HG02763 (cell line): Measurements from ENCODE around the gene USP51.
A peak's percentile ranks its signal among the peaks of the same experiment; 100 is the strongest.
"Not testable (repeated sequence)": the region's sequence is repeated elsewhere in the genome, so short reads cannot be mapped to it uniquely, and the experiment has no call there.

Source experiments
- ATAC-seq: cut with Tn5 transposase; IDR thresholded peaks from one replicate; pipeline ENCODE4 v1.9.1; 2021; ENCODE audit warnings: mild to moderate bottlenecking, moderate library complexity; ENCODE audit not compliant: unreplicated experiment

USP51 gene

DNA sequence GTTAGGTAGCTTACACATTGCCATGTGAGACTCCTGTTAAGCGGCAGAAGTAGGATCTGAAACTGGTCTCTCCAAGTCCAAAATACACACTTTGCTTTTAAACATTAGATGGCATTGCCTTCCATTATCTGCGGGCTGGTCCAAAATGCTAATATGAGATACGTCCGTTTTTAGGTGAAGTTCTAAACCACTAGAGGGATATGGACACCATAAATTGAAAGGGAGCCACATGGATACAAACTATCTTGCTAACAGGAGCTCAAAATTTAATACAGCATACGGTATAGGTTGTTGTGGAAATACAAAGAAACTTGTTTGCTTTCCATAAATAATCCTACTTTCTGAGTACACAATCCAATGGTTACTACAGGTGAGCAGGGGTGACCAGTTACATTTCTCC lies 23.9 kb downstream of the USP51 start:
- ATAC-seq = not testable (repeated sequence)

DNA sequence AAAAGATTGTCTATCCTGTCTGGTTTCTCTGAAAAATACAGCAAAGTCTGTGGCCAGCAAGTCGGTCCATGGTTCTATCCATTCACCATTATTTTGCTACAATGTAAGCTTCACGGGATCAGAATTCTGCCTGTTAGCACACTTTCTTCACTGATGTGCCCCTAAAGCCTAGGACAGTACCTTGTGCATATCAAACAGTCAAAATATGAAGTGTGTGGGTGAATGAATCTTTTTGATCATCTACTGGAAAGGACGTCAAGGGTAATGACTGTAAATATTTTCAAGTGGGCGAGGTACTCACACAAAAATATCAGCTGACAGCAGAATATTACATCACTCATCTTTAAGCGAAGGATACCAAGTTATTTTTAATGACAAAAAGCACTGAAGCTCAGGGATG lies 24.5 kb downstream of the USP51 start:
- not testable (repeated sequence) for ATAC-seq

DNA sequence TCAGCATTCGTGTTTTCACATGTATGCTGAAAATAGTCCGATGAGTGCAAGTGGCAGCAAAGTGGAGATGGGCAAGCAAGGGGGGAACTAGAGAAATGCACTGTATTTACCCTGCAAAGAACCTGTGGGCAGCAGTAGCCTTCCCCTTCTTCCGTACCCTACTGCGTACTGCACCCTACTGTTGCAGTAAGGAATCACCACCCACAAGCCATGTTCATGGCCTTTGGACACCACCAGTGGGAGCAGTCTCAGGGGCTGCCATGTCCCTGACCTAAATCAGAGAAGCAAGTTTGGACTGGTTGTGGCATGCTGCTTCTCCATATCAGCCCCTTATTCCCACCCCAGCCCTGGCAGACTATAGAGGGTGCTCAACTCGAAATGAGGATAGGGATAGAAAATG lies 25.6 kb downstream of the USP51 start:
- ATAC-seq = not testable (repeated sequence)

DNA sequence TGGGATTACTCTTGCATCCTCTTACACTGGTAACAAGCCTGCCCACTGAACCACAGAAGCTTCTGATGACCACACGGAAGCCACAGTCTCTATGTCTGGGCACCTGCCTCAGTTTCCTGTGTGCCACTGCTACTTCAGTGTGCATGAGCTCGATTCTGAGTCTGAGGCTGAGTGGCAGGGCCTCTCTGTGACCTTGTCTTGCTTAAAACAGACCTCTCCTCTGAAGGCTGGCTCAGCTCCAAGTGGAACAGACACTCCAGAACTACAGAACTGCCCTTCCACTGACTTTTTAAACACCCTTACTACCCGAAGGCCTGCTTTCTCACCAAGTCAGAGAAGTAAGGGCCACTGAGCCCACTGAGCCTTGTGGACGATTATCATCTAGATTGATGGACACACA lies 29.7 kb downstream of the USP51 start:
- not testable (repeated sequence) for ATAC-seq

DNA sequence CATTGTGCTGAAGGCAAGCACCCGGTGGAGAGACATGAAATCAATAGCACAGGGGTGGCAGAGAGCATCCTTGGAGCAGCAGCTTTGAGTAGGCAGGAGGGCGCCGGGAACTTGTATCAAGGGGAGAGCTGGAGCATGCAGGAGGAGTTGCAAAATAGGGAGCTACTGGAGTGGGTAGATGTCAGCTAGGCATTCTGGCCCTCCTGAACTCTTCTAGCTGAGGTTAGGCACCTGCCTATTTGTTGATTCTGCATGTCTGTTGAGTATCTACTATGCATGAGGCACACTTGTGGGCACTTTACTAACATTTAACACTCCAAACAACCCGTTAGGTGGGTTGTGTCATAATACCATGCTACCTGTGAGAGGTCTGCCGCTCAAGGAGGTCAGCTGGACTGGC lies 30.2 kb downstream of the USP51 start:
- ATAC-seq = not testable (repeated sequence)

DNA sequence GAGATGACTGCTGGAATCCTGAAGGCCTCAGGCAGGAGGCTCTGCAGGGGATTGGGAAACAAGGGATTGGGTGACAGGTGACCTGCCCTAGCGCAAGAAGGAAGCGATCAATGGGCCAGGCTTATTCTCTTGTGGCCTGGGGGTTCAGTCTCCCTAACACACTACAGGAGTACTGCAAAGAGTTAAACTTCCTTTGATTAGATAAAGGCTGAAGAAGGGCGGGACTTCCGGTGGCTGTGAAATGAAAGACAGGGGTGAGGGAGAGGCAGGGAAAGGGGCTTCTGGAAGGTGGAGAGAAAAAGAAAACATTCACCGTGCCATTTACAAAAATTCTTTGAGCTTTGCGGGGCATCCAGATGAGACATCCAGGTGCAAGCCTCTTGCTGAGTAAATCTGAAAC lies 33.9 kb downstream of the USP51 start:
- not testable (repeated sequence) for ATAC-seq

DNA sequence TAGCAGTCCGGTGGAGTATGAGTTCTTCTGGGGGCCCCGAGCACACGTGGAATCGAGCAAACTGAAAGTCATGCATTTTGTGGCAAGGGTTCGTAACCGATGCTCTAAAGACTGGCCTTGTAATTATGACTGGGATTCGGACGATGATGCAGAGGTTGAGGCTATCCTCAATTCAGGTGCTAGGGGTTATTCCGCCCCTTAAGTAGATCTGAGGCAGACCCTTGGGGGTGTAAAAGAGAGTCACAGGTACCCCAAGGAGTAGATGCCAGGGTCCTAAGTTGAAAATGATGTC lies 36.9 kb downstream of the USP51 start:
- no peak for ATAC-seq

DNA sequence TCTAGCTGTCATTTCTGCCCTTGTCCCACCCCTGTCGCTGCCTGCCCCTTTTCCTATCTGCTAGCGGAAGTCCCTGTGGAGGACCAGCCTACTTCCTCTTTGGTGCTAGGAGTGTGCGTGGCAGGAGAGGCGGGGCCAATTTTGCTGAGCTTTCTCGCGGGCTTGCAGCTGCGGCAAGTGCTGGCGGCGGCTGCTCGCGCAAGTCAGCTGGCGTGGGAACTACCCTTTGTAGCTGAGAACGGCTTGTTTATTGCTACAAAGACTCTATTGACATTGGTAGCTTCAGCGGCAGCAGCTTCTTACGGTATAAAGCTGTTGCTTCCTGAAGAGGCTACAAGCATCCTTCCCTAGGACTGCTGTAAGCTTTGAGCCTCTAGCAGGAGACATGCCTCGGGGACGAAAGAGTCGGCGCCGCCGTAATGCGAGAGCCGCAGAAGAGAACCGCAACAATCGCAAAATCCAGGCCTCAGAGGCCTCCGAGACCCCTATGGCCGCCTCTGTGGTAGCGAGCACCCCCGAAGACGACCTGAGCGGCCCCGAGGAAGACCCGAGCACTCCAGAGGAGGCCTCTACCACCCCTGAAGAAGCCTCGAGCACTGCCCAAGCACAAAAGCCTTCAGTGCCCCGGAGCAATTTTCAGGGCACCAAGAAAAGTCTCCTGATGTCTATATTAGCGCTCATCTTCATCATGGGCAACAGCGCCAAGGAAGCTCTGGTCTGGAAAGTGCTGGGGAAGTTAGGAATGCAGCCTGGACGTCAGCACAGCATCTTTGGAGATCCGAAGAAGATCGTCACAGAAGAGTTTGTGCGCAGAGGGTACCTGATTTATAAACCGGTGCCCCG lies 37.4 kb downstream of the USP51 start, which contains the start of gene MAGEH1:
MAGEH1 (plus strand) TSS at position 138 of the 843 bp plus-strand sequence; CDS start at position 386, 248 bp downstream.
- peak; percentile 94 for ATAC-seq

DNA sequence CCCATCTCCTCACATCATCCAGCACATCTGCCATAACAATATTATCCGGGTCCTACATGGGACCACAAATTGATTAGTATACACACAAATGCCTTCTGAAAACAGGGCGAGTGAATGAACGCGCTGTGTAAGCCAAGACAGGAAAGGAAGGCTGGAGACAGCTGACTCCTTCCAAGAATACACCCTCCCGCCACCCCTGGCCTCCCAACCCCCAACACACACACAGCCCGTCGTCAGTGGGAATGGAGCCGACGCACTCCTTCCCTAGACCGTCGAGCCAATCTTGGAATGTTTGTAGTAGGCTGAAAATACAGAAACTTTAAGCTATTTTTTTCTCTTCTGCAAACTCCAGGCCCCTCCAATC lies 38.0 kb downstream of the USP51 start:
- peak; percentile 17 for ATAC-seq

DNA sequence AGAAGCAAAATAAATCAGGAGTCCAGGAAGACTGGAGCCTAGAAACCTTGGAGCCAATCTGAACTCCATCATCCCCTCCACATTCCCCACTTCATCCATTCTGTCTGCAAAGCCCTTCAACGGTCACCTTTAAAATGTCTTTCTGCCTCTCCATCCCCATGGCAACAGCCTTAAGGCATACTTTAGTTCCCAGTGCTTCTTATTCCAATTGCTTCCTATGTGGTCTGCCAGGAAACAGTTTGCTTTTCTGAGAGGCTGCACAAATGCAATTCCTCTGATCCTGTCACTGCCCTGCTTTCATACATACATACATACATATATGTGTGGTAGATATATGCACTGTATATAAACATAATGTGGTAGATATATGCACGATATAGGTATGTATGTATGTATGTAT lies 38.5 kb downstream of the USP51 start:
- no peak for ATAC-seq

DNA sequence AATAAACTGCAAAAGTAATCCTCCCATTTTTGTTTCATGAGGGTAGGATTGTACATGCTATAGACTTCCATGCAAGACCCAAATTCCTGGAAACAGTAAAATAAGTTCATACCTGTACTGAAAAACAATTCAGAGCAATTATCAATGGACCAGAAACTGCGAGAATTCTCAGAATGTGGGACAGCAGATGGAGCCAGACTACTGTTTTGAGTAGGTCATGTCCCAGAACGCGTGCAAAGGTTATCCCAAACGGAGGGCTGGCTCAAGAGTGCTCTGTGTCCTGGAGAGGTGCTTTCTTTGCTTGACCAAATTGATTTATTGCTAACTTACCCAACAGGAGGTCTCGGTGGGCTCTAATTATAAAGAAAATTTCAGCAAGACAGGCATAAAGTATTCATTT lies 39.4 kb downstream of the USP51 start:
- ATAC-seq = no peak

DNA sequence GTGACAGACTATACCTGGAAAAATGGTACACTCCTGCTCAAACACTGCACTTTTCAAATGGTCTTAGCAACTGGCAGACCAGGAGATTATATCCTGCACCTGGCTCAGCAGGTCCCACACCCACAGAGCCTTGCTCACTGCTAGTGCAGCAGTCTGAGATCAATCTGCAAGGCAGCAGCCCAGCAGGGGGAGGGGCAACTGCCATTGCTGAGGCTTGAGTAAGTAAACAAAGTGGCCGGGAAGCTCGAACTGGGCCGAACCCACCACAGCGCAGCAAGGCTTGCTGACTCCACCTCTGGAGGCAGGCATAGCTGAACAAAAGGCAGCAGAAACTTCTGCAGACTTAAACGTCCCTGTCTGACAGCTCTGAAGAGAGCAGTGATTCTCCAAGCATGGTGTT lies 46.2 kb downstream of the USP51 start:
- not testable (repeated sequence) for ATAC-seq
